ENCODE results near the gene CATSPERB. TPM values are rescaled to one million over a fixed set of nuclear protein-coding genes. Genes with fewer than 3 reads are reported as not detected.

CATSPERB gene
- total RNA-seq, 1 experiment from 2014 or later, result 2.1 TPM

DNA sequence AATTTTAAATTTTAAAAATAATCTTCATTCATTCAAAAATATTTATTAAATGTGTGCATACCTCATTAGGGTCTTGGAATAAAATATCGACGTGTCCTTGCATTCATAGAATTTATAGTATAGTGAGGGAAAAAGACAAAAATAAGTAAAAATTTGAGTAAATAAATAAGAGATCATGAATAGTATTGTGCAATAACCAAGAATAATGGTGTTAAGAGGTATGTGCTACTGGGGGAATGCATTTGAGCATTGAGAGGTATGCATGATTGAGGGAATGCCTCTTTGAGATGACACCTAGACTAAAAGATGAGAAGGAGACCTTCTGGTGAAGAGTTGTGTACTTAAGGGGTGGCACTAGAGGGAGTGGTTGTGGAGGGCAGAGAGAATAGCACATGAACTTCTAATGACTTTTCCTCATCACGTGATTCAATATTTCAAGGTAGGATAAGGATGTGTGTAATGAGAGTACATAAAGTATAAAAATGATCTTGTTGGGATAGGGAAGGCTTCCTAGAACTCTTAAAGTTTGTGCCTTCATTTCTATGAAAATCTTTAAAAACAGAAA lies 18.8 kb upstream of the CATSPERB start:
- no peak overlapping the region for H3K27ac Mint-ChIP-seq (ENCODE audit: unreplicated experiment)
- TF ChIP-seq, protein P1, sequence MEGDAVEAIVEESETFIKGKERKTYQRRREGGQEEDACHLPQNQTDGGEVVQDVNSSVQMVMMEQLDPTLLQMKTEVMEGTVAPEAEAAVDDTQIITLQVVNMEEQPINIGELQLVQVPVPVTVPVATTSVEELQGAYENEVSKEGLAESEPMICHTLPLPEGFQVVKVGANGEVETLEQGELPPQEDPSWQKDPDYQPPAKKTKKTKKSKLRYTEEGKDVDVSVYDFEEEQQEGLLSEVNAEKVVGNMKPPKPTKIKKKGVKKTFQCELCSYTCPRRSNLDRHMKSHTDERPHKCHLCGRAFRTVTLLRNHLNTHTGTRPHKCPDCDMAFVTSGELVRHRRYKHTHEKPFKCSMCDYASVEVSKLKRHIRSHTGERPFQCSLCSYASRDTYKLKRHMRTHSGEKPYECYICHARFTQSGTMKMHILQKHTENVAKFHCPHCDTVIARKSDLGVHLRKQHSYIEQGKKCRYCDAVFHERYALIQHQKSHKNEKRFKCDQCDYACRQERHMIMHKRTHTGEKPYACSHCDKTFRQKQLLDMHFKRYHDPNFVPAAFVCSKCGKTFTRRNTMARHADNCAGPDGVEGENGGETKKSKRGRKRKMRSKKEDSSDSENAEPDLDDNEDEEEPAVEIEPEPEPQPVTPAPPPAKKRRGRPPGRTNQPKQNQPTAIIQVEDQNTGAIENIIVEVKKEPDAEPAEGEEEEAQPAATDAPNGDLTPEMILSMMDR (IDR thresholded peaks at IDR 0.05; ENCODE audit: insufficient read depth in 1 of 2, low read depth in 1 of 2, low read length in 1 of 2, severe bottlenecking in 1 of 2, unreplicated experiment in 1 of 2), result no peak
- no peaks in the 10 kb centered on the region for H3K27me3 Mint-ChIP-seq (ENCODE audit: insufficient read depth, unreplicated experiment)
- no TSS peak for BruUV-seq (replicated peaks)
- Histone ChIP-seq H3K9me3 (no peaks in the 10 kb centered on the region), H3K27me3 (replicated peaks; ENCODE audit: control insufficient read depth, insufficient read depth, low read length) (no peaks in the 10 kb centered on the region), H3K4me3 (ENCODE audit: low read depth, low read length) (no peak overlapping the region), H3K4me1 (peaks cover 25% of the 10 kb centered on the region), H3K36me3 (ENCODE audit: control insufficient read depth, insufficient read depth, low read length) (no peaks in the 10 kb centered on the region)
- H3K4me1 Mint-ChIP-seq (ENCODE audit: low read depth, unreplicated experiment), result peaks cover 15% of the 10 kb centered on the region
- DNase-seq, result no peak
- intact Hi-C loops (cut with micrococcal nuclease; ENCODE audit: unreplicated experiment), result no loop called here
- H3K9me3 Mint-ChIP-seq (ENCODE audit: unreplicated experiment), result peaks cover 12% of the 10 kb centered on the region
- H3K4me3 Mint-ChIP-seq (ENCODE audit: unreplicated experiment), result no peak overlapping the region
- CTCF ChIA-PET, result no interaction called here
- peaks cover 9% of the 10 kb centered on the region for H3K36me3 Mint-ChIP-seq (ENCODE audit: insufficient read depth, unreplicated experiment)
- POLR2A ChIA-PET, result no interaction called here

DNA sequence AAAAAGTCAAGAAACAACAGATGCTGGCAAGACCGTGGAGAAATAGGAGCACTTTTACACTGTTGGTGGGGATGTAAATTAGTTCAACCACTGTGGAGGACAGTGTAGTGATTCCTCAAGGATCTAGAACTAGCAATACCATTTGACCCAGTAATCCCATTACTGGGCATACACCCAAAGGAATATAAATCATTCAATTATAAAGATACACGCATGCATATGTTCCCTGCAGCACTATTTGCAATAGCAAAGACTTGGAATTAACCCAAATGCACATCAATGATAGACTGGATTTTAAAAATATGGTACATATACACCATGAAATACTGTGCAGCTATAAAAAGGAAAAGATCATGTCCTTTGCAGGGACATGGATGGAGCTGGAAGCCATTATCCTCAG lies 18.0 kb upstream of the CATSPERB start:
- Mint-ChIP-seq H3K4me1 (ENCODE audit: low read depth, unreplicated experiment) (peaks cover 9% of the 10 kb centered on the region), H3K27ac (ENCODE audit: unreplicated experiment) (no peak overlapping the region), H3K9me3 (ENCODE audit: unreplicated experiment) (peaks cover 12% of the 10 kb centered on the region), H3K36me3 (ENCODE audit: insufficient read depth, unreplicated experiment) (peaks cover 9% of the 10 kb centered on the region), H3K4me3 (ENCODE audit: unreplicated experiment) (no peak overlapping the region), H3K27me3 (ENCODE audit: insufficient read depth, unreplicated experiment) (no peaks in the 10 kb centered on the region)
- H3K36me3 ChIP-seq (ENCODE audit: control insufficient read depth, insufficient read depth, low read length), result no peaks in the 10 kb centered on the region
- no peaks in the 10 kb centered on the region for H3K27me3 ChIP-seq (replicated peaks; ENCODE audit: control insufficient read depth, insufficient read depth, low read length)
- H3K4me3 ChIP-seq (ENCODE audit: low read depth, low read length), result no peak overlapping the region
- ChIA-PET POLR2A (no interaction called here), CTCF (no interaction called here)
- no peak for DNase-seq
- intact Hi-C loops (cut with micrococcal nuclease; ENCODE audit: unreplicated experiment), result no loop called here
- TF ChIP-seq, protein P1 (IDR thresholded peaks at IDR 0.05; ENCODE audit: insufficient read depth in 1 of 2, low read depth in 1 of 2, low read length in 1 of 2, severe bottlenecking in 1 of 2, unreplicated experiment in 1 of 2), result no peak
- no peaks in the 10 kb centered on the region for H3K9me3 ChIP-seq
- H3K4me1 ChIP-seq, result peaks cover 18% of the 10 kb centered on the region
- BruUV-seq (replicated peaks), result no TSS peak

DNA sequence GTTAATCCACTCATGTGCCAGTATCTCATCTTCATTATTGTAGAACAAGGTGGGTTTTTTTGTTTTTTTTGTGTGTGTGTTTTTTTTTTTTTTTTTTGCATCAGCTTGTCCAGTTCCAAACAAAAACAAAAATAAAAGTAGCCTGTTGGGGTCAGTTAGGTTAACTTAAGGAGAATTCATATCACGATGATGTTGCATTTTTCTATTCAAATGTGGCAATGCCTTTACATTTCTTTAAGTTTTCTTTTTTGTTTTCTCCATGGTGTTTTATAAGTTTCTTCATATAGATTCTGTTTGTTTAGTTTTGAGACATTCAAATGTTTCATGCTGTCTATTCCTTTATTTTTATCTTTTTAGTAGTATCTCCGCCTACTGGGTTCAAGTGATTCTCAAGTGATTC lies 16.2 kb upstream of the CATSPERB start:
- no TSS peak for BruUV-seq (replicated peaks)
- POLR2A ChIA-PET, result no interaction called here
- CTCF ChIA-PET, result no interaction called here

More for the DNA sequence above, 16.2 kb upstream of the CATSPERB start:
- Mint-ChIP-seq H3K4me1 (ENCODE audit: low read depth, unreplicated experiment) (no peaks in the 10 kb centered on the region), H3K36me3 (ENCODE audit: insufficient read depth, unreplicated experiment) (no peaks in the 10 kb centered on the region), H3K27me3 (ENCODE audit: insufficient read depth, unreplicated experiment) (no peaks in the 10 kb centered on the region), H3K4me3 (ENCODE audit: unreplicated experiment) (no peak overlapping the region), H3K27ac (ENCODE audit: unreplicated experiment) (no peak overlapping the region), H3K9me3 (ENCODE audit: unreplicated experiment) (peaks cover 12% of the 10 kb centered on the region)
- Histone ChIP-seq H3K9me3 (no peaks in the 10 kb centered on the region), H3K4me3 (ENCODE audit: low read depth, low read length) (no peak overlapping the region), H3K27me3 (replicated peaks; ENCODE audit: control insufficient read depth, insufficient read depth, low read length) (no peaks in the 10 kb centered on the region), H3K4me1 (peaks cover 4% of the 10 kb centered on the region; the same call in 1 of the 2 replicates), H3K36me3 (ENCODE audit: control insufficient read depth, insufficient read depth, low read length) (no peaks in the 10 kb centered on the region)
- intact Hi-C loops (cut with micrococcal nuclease; ENCODE audit: unreplicated experiment), result loop anchor here (1.0 kb wide), 1 partner anchor 21 kb away; no protein-coding TSS in a partner anchor
- TF ChIP-seq, protein P1 (IDR thresholded peaks at IDR 0.05; ENCODE audit: insufficient read depth in 1 of 2, low read depth in 1 of 2, low read length in 1 of 2, severe bottlenecking in 1 of 2, unreplicated experiment in 1 of 2), result no peak
- DNase-seq, result no peak

Data from Caco-2 (cell line).